22Rv1 (cell line): ENCODE results near the gene SRPRB.

ENCODE experiments used
- ZFX ChIP-seq: fragments of 450-650 bp; IDR thresholded peaks from 2 replicates; pipeline ENCODE4 v1.6.1; 2017; ENCODE audit warnings: antibody characterized with exemption, borderline replicate concordance
- TF ChIP-seq, protein P1 (sequence below): fragments of 450-650 bp; IDR thresholded peaks from 2 replicates; pipeline ENCODE4 v1.5.1; 2017; ENCODE audit warnings: mild to moderate bottlenecking

DNA sequence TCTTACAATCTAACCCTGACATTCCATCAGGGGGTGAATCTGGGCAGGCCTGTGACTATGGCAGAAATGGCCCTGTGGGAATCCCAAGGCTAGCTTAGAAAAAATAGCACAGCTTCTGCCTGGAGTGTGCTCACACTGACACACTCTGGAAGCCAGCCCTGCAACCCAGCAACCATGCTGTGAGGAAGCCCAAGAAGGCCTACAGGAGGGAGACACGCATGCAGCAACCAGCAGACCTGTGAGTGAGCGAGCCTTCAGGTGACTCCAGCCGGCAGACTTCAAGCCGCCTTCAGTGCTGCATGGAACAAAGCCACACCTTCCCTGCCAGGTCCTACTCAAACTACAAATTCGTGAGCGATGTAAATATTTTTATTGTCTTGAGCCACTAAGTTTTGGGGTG lies 64.0 kb downstream of the SRPRB start:
- TF ChIP-seq, protein P1, sequence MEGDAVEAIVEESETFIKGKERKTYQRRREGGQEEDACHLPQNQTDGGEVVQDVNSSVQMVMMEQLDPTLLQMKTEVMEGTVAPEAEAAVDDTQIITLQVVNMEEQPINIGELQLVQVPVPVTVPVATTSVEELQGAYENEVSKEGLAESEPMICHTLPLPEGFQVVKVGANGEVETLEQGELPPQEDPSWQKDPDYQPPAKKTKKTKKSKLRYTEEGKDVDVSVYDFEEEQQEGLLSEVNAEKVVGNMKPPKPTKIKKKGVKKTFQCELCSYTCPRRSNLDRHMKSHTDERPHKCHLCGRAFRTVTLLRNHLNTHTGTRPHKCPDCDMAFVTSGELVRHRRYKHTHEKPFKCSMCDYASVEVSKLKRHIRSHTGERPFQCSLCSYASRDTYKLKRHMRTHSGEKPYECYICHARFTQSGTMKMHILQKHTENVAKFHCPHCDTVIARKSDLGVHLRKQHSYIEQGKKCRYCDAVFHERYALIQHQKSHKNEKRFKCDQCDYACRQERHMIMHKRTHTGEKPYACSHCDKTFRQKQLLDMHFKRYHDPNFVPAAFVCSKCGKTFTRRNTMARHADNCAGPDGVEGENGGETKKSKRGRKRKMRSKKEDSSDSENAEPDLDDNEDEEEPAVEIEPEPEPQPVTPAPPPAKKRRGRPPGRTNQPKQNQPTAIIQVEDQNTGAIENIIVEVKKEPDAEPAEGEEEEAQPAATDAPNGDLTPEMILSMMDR, result no peak
- no peak for TF ChIP-seq ZFX
